GM19240 (cell line): Measurements from ENCODE around the gene LRRC27.

Experiments used
- DNase-seq: peaks from one replicate; pipeline ENCODE4 v3.0.0; 2011; ENCODE audit warnings: low spot score; ENCODE audit not compliant: insufficient read length

Gene LRRC27

GRCh38 chr10:132356621-132357195 is 24.7 kb downstream of the LRRC27 start:
- DNase-seq, result no peak

DNA sequence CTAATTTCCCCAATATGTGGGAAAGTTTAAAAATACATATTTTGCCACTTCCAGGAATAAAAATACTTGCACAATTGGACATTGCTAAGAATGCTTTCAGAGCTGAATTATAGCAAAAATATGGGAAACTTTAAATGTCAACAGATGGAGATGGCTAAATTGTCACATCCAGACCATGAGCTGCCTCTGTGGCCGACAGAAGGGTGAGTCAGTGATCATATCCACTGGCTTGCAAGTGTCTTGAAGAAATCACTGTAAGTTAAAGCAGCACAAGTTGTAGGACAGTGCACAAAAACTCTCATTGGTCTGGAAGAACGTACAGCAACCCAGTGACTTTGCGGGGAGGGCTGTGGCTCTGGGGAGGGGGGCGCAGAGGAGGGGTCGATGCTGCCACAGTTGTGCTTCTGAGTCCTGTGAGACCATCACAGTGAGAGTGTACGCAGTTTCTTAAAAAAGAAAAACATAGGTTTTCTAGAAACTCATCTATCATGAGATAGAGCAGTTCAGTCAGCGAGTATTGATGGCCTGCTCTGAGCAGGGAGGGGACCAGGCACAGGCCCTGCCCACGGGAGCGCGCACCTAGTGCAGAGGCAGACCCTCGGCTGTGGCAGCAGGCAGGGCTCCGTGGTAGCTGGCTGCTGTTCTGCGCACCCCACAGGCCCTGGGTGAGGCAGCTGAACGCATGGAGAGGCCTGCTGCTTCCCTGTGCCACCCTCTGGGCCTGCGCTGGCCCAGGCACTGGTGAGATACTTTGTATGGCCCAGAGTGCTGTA is 25.5 kb downstream of the LRRC27 start:
- DNase-seq, result no peak

DNA sequence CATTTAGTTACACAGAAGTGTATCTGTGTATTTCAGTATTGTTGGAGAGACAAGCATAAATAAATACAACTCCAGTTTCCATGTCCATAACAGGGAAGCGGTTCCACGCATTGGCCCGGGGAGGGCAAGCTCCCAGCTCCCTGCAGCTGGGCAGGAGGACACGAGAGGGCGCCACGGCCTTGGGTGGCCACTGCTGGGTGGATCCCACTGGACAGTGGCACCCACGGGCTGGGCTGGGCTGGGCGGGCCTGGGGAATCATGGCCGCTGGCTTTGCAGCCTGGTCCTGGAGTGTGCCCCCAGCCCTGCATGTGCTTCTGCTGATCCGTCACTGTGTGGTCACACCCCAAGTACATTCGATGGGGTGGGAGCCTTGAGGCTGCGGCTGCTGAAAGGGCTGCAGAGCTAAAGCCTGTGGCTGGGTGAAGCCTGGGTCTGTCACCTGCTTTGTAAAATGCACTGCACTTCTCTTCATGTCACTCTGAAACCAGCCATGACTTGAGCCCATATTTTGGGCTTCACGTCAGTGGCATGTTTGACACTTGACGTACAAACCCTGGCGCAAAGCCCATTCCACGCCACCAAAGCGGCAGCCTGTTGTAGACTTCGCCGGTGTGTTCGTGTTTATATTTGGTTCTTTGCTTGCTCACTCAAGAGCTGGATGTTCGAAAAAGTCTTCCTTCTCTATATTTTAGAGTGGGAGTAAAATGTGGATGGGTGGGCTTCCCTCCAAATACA is 27.5 kb downstream of the LRRC27 start:
- no peak for DNase-seq

DNA sequence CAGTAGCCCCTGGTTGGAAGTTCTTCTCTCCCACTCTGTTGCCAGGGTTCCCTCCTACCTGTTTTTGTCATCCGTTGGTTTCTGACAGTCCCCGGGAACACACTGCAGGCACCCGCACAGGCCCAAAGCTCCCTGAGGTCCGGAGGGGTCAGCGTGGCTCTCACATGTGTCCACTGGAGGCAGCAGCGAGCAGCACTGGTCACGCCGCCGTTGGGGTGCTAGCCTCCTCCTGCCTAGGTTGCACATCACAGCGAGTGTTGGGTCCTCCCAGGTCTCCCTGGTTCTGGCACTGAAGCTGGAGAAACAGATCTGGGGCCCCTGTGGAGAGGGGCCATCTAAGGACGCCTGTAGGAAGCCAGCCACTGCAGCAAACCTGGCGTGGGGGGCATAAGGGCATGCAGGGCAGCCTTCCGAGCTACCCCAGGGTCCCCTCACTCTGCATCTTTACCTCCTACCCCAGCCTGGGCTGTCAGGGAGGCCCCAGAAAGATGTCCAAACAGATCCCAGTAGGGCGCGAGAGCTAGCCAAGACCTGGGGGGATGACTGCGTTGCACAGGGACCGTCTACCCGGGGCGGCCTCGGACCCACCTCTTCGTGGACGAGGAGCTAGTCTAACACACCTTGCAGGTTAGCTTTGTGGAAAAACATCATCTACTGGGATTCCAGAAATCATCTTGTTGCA is 28.9 kb downstream of the LRRC27 start:
- DNase-seq, result no peak

DNA sequence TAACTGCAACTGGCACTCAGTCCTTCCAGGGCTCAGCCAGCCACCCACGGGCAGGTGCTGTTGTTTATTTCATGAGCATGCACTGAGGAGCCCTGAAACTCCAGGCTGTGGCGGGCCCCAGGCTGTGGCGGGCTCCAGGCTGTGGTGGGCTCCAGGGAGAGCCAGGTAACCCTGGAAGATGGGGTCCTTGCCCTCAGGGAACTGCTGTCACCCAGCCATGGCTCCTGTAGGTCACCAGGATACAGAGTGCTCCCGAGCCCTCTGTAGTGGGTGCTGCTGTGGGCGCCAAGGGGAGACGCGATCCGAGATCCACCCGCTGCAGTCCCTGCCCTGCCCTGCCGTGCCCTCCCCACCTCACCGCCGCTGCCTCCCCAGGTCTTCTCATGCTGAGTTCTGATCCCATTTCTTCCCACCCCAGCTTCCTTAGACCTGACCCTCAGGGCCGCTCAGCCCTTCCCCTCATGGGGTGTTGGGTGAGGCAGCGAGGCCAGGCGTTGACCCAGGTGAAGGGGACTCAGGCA is 29.6 kb downstream of the LRRC27 start:
- no peak for DNase-seq

DNA sequence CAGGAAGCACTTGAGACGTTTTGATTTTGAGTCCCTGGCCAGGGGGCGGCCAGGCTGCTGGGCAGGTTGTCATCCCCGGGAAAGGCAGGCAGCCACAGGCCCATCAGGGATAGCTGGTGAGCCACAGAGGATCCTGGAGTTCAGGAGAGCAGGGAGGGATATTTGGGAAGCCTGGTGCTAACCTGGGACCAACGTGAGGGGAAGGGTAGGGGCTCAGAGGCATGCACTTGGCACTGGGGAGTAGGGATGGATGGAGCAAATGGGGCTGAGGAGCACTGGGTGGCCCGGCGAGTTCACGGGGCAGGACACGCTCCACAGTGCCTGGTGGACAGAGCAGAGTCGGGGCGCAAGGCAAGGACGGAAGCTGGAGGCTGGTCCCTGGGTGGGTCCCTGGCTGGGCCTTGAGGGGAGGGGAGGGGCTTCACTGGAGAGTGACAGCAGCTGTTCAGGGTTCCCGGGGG is 30.2 kb downstream of the LRRC27 start:
- DNase-seq, result no peak

DNA sequence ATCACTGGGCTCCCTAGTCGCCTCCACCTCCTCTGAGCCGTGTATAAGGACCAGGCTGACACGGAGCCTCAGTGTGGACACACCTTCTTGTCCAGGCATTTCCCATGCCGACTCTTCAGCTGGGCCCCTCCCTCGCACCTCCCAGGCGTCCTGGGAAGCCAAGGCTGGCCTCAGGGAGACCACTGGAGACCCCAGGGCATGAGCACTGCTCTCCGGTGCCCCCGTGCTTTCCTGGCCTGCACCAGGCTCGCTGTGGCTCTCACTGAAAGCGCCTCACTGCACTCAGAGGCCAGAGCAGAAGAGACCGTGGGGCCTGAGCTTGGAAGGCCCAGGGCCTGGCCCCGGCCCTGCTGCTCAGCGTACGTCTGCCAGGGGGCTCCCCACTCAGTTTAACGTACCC is 31.4 kb downstream of the LRRC27 start:
- no peak for DNase-seq

DNA sequence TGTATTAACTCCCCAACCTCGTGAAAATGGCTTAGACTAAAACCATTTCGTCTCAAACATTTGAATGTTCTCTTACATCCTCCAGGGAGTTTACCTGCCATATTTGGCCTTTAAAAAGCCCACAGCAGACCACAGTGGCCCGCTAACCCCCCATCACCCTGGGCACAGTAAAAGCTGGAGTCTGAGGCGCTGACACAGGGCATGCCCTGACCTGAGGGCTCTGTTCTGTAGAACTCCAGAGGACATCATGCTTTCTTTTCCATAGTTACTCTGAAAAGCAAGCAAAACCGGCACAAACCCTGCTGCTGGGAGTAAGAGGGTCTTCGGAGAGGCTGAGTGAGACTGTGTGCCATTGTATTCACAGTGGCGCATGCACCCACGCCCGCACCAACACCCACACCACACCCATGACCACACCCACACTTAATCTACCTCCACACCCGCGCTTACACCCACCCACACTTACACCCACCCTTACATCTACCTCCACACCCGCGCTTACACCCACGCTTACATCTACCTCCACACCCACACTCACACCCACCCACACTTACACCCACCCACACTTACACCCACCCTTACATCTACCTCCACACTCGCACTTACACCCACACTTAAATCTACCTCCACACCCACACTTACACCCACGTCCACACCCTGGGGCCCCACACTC is 32.1 kb downstream of the LRRC27 start:
- no peak for DNase-seq

- no peak for DNase-seq
These were observed 32.6 kb downstream of the LRRC27 start for GRCh38 chr10:132364594-132364970.

- no peak for DNase-seq
These were observed 33.1 kb downstream of the LRRC27 start for GRCh38 chr10:132365102-132365501.

DNA sequence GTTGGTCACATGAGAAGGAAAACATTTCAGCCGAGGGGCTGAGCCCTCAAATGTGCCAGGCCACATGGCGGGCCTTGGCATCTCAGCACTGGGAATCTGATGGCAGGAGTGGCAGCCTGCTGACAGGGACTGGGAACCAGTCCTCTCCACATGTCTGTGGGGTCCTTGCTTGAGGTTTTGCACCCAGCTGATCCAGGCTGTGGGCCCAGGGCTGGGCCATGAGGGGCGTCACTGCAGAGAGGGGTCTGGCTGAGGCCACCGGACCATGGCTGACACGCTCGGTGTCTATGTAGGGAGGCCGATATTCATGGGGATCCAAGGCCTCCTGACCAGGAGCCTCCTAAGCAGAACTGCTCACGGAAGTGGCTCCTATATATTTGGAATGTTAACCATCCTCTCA is 34.0 kb downstream of the LRRC27 start:
- no peak for DNase-seq

GRCh38 chr10:132366499-132366898 is 34.5 kb downstream of the LRRC27 start:
- no peak for DNase-seq

DNA sequence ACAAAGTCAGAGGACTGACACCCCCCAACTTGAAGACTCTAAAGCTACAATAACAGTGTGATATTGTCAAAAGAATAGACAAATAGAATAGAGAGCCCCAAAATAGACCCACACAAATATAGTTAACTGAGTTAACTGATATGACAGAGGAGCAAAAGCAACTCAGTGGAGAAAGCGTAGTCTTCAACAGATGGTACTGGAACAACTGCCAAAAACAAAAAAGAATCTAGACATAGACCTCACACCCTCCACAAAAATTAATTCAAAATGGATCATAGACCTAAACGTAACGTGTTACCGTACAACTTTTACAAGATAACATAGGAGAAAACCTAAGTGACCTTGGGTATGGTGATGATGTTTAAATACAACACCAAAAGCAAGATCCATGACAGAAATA is 36.4 kb downstream of the LRRC27 start:
- no peak for DNase-seq

GRCh38 chr10:132368881-132369635 is 37.1 kb downstream of the LRRC27 start:
- DNase-seq, result no peak

DNA sequence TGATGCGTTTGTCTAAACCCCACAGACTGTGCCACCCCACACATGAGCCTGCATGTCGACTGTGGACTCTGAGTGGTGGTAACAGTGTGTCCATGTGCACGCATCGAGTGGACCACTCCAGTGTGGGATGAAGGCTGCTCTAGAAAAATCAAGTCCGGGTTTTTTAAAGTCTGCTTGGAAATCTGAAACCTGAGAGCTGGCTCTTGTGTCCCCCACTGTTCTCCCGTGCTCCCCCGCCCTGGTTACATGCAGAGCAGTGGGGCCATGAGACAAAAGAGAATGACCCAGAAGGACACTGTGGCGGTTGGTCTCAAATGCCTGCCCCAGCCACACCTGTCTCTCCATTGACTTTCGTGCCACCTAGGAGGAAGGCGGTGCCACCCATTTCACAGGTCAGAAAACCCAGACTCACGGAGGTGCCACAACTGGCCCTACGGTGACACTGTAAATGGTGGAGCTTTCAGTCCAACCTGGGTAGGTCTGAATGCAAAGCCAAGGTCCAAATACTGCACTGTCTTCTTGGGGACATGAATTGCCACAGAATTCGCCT is 37.7 kb downstream of the LRRC27 start:
- DNase-seq, result no peak

- DNase-seq, result no peak
These were observed 38.7 kb downstream of the LRRC27 start for GRCh38 chr10:132370426-132371340.

GRCh38 chr10:132371641-132372081 is 39.7 kb downstream of the LRRC27 start:
- no peak for DNase-seq

- no peak for DNase-seq
These were observed 40.6 kb downstream of the LRRC27 start for GRCh38 chr10:132372516-132373095.
